ENCODE measurements around the gene CASP6. TPM values are rescaled to one million over a fixed set of nuclear protein-coding genes. Genes with fewer than 3 reads are reported as not detected.
A peak's percentile ranks its signal among the peaks of the same experiment; 100 is the strongest.

CASP6 gene
- total RNA-seq, 3 donors from 2014 or later: 18.6 to 39.1 (median 24.9) TPM

DNA sequence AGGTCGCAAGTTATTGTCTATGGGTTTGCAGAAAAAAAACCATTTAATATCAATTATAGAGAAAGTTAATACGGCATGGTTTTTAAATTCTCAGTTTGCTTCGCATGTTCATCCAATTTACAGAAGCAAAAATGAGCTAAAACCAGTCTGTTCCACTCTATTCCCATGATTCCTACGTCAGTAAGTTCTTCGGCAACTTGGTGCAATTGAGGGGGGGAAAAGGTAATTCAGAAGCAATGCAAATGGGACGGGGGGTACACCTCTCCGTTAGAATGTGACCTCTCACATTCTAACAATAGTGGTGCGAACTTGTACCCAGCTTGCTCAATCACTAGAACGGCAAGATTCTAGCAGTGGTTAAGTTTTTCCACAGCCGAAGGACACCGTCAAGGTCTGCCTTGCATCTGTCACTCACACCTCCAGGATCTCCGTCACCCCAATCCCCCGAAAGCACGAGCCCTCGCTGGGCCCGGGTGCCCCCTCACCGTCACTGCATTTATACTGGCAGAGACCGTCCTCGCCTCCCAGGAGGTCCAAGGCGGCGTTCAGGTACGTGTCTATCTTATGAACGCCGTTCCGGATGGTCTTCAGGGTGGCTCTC lies 26.0 kb upstream of the CASP6 start:
- Histone ChIP-seq H3K4me1 (no peaks in the 10 kb centered on the region), H3K36me3 (no peaks in the 10 kb centered on the region), H3K4me3 (peak overlapping the region; percentile 79 to 84 (median 80)), H3K27me3 (no peaks in the 10 kb centered on the region), H3K27ac (peak overlapping the region; percentile 87 to 92), H3K9me3 (no peaks in the 10 kb centered on the region)
- intact Hi-C loops (cut with DNase I; ENCODE audit: low total_unique reads): no loop called here
- DNase-seq (ENCODE audit: low spot score in 2 of 2): no peak
- TF ChIP-seq, protein P1, sequence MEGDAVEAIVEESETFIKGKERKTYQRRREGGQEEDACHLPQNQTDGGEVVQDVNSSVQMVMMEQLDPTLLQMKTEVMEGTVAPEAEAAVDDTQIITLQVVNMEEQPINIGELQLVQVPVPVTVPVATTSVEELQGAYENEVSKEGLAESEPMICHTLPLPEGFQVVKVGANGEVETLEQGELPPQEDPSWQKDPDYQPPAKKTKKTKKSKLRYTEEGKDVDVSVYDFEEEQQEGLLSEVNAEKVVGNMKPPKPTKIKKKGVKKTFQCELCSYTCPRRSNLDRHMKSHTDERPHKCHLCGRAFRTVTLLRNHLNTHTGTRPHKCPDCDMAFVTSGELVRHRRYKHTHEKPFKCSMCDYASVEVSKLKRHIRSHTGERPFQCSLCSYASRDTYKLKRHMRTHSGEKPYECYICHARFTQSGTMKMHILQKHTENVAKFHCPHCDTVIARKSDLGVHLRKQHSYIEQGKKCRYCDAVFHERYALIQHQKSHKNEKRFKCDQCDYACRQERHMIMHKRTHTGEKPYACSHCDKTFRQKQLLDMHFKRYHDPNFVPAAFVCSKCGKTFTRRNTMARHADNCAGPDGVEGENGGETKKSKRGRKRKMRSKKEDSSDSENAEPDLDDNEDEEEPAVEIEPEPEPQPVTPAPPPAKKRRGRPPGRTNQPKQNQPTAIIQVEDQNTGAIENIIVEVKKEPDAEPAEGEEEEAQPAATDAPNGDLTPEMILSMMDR (IDR thresholded peaks at IDR 0.05): no peak
- TF ChIP-seq POLR2AphosphoS5 (IDR thresholded peaks at IDR 0.05) (no peak), POLR2A (IDR thresholded peaks at IDR 0.05) (no peak)

- Histone ChIP-seq H3K4me1 (no peaks in the 10 kb centered on the region), H3K27me3 (no peaks in the 10 kb centered on the region), H3K36me3 (no peaks in the 10 kb centered on the region), H3K27ac (no peak overlapping the region), H3K4me3 (peak overlapping the region in 2 of 3 donors; percentile 80 to 84), H3K9me3 (no peaks in the 10 kb centered on the region)
- intact Hi-C loops (cut with DNase I; ENCODE audit: low total_unique reads): no loop called here
- TF ChIP-seq POLR2AphosphoS5 (IDR thresholded peaks at IDR 0.05) (no peak), POLR2A (IDR thresholded peaks at IDR 0.05) (no peak)
- TF ChIP-seq, protein P1 (IDR thresholded peaks at IDR 0.05): no peak
- no peak for DNase-seq (ENCODE audit: low spot score in 2 of 2)
Measured at GRCh38 chr4:109728385-109728784, 25.1 kb upstream of the CASP6 start.

- no peak overlapping the region for H3K27ac ChIP-seq
- intact Hi-C loops (cut with DNase I; ENCODE audit: low total_unique reads): no loop called here
- H3K4me3 ChIP-seq: no peak overlapping the region
- no peaks in the 10 kb centered on the region for H3K4me1 ChIP-seq
- H3K36me3 ChIP-seq: no peaks in the 10 kb centered on the region
- no peak for DNase-seq (ENCODE audit: low spot score in 2 of 2)
- H3K27me3 ChIP-seq: no peaks in the 10 kb centered on the region
- no peaks in the 10 kb centered on the region for H3K9me3 ChIP-seq
- TF ChIP-seq POLR2A (IDR thresholded peaks at IDR 0.05) (no peak), POLR2AphosphoS5 (IDR thresholded peaks at IDR 0.05) (no peak)
- TF ChIP-seq, protein P1 (IDR thresholded peaks at IDR 0.05): no peak
Measured at GRCh38 chr4:109723110-109723509, 19.9 kb upstream of the CASP6 start.

DNA sequence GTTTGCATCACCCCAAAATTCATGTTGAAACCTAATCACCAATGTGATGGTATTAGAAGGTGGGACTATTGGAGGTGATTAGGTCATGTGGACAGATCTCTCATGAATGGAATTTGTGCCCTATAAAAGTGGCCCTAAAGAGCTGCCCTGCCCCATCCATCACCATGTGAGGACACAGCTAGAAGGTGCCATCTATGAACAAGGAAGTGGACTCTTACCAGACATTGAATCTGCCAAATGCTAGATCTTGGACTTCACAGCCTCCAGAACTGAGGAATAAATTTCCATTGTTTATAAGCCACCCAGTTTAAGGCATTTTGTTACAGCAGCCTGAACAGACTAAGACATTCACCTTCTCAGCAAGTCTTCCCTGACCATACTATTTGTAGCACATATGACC lies 19.1 kb upstream of the CASP6 start:
- intact Hi-C loops (cut with DNase I; ENCODE audit: low total_unique reads): no loop called here
- Histone ChIP-seq H3K4me1 (no peaks in the 10 kb centered on the region), H3K36me3 (no peaks in the 10 kb centered on the region), H3K4me3 (no peak overlapping the region), H3K27me3 (no peaks in the 10 kb centered on the region), H3K9me3 (no peaks in the 10 kb centered on the region), H3K27ac (no peak overlapping the region)
- no peak for TF ChIP-seq POLR2AphosphoS5 (IDR thresholded peaks at IDR 0.05)
- TF ChIP-seq, protein P1 (IDR thresholded peaks at IDR 0.05): no peak
- no peak for TF ChIP-seq POLR2A (IDR thresholded peaks at IDR 0.05)
- no peak for DNase-seq (ENCODE audit: low spot score in 2 of 2)

DNA sequence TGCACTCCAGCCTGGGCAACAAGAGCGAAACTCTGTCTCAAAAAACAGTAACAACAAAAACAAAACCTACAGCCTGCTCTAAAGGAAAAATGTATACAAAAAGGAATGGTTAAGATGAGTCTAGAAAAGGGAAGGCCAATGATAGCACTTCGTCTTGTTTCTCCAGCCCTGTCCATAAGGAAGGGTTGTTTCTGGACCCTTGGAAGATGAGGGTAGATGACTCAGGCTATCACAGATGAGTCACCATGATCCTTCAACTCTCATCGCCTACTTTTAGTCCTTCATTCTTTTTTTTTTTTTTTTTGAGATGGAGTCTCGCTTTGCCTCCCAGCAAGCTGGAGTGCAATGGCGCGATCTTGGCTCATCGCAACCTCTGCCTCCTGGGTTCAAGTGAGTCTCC lies 17.8 kb upstream of the CASP6 start:
- Histone ChIP-seq H3K4me1 (no peaks in the 10 kb centered on the region), H3K27ac (no peak overlapping the region), H3K4me3 (no peak overlapping the region), H3K27me3 (no peaks in the 10 kb centered on the region), H3K36me3 (no peaks in the 10 kb centered on the region), H3K9me3 (no peaks in the 10 kb centered on the region)
- DNase-seq (ENCODE audit: low spot score in 2 of 2): no peak
- TF ChIP-seq, protein P1 (IDR thresholded peaks at IDR 0.05): no peak
- TF ChIP-seq POLR2A (IDR thresholded peaks at IDR 0.05) (no peak), POLR2AphosphoS5 (IDR thresholded peaks at IDR 0.05) (no peak)
- intact Hi-C loops (cut with DNase I; ENCODE audit: low total_unique reads): no loop called here

Measured in breast epithelium (tissue), 4 donors.